NK-92 (cell line): ENCODE measurements around the gene SLC22A3.

ENCODE experiments used
- DNase-seq: peaks from one replicate; lab custom pipeline; 2025; ENCODE audit not compliant: unreplicated experiment; lab: John Stamatoyannopoulos, UW

SLC22A3 gene

GRCh38 chr6:160336200-160336599, 12.0 kb upstream of the SLC22A3 start:
- DNase-seq = no peak

- DNase-seq = no peak
These were observed 10.9 kb upstream of the SLC22A3 start for GRCh38 chr6:160337301-160337700.

GRCh38 chr6:160337991-160338390, 10.2 kb upstream of the SLC22A3 start:
- no peak for DNase-seq

- no peak for DNase-seq
These were observed 5.0 kb upstream of the SLC22A3 start for GRCh38 chr6:160343144-160343543.

GRCh38 chr6:160344271-160344670, 3.9 kb upstream of the SLC22A3 start:
- no peak for DNase-seq

DNA sequence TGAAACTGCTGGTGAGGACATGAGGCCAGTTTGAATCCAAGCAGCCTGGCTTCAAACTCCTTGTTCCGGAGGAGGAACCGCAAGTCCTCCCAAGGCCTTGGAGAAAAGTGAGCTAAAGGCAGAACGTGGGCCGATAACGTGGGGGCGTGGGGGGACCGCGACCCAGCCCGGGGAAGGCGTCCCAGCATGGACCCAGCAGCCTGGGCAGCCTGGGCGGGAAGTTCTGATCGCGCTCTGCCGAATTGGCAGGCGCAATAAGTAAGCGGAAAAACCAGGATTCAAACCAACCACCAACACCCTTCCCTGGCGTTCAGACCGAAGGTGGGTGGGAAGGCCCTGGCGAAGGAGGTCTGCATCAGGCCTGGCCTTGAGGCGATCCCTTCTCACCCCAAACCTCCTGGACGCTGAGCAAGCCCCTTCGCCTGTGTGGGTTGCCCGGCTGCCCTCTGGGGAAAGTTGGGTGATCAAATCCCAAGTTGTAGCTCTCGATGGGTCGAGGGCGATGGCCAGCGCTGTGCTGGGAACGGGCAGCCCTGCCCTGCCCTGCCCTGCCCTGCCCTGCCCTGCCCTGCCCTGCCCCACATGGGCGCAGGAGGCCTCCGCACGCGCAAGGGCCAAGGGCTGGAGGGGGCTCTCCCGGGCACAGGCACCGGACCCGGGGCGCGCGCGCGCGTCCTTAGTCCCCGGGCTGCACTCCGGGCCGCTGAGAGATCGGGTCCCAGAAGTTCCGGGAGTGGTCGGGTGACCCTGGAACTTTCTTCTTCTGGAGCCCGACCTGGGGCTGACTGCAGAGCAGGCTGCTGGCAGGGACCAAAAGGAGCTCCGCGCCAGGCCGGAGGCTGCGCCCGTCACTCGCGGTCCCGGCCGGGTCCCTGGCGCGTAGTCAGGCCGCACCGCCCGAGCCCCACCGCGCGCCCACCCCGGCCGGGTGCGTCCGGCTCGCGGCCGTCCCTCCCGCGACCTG, 637 bp upstream of the SLC22A3 start:
- DNase-seq = no peak

DNA sequence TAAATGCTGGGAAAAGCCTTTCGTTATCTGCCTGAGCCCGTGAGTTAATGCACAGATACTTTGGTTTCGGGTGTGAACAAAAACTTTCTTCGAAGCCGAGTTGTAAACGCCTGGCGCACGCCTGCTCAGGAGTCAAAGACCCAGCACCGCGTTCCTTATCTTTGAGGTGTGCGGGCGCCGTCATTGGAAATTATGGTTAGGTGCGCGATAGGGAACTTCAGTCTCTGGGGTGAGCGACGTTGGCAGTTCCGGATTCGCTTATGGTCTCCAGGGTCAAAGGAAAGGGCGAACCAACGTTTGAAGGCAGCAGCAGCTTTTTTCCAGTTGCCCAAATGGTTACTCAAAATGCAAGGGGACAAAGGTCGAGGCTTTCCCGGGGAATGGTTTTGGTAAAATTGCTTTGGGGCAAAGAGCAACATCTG, 853 bp downstream of the SLC22A3 start:
- DNase-seq = no peak

DNA sequence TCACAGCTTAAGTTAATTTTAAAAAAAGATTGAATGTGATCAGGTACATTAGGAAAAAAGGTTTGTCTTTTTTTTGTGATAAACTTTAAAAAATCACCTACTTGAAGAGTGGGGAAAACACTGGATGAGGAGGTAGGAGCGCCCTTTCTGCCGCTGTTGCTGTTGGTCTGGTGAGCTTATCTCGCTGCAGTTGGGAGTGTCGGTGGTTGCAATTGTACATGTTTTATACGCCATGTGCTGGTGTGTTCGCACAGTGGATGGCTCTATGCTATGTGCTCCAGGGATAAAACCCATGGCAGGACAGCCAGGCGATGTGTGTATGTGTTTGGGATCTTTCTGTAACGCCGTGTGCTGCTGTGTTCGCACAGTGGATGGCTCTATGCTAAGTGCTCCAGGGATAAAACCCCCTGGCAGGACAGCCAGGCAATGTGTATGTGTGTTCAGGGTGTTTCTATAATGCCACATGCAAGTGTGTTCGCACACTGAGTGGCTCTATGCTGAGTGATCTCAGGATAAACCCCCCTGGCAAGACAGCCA, 1.7 kb downstream of the SLC22A3 start:
- no peak for DNase-seq

- no peak for DNase-seq
These were observed 5.8 kb downstream of the SLC22A3 start for GRCh38 chr6:160353950-160354496.

DNA sequence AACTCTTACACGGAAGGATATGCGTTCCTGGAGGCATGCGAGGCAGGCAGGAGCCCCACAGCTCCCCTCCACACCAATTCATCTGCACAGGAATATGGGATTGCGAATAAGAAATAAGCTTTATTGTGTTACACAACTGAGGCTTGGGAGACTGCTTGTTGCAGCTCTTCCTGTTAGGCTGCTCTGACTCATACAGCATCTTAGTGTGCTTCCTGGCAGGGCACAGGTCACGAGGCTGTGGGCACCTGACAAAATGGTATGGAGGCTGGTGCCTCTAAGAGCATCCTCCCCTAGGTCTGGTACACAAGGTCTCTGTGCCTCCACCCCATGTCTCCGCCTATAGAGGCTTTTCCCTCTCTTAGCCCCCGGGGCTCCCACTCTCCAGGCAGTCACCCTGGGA, 6.8 kb downstream of the SLC22A3 start:
- DNase-seq = no peak

DNA sequence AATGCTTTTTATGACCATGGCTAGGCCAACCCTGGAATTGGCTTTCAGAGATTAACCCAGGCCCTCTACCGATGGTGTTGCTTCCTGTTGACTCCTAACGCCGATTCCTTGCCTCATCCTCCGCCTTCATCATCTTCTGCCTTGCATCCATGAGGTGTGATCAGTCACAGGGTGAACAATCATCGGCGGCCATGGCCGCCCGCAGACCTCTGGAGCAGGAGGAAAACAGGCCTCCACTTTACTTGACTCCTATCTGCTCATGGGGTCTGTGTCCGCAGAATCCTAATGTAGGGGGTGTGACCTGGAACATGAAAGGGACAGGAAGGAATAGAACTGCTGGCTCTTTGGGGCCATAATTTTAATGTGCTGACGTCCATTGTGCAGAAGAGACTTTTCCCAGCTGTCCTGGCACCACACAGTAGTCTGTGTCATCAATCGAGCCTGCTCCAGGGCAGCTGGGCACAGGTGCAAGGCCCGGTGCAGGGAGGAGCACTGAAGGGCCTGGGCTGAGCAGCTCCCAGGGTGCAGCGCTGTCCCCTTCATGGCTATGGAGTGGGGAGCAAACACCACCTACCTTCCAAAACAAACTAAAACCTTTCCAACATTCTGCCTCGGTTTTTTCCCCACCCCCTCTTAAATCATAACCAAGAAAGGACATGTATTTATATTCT, 8.0 kb downstream of the SLC22A3 start:
- no peak for DNase-seq

DNA sequence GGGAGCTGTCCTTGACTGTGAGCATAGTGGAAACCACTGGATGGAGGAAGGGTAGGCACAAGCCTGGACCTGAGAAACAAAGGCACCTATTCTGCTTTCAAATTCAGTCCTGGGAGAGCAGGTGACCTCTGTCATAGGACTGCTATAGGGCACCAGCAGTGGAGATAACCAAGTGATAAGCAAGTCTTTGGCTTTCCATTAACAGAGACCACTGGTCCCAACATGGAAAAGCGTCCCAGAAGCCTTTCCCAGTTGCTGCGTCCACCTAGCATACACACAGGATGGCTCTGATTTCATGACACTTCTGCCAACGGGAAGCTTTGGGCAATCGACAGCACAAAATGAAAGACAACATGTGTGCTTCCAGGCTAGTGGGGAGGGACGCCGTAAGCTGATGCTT, 8.9 kb downstream of the SLC22A3 start:
- DNase-seq = no peak

DNA sequence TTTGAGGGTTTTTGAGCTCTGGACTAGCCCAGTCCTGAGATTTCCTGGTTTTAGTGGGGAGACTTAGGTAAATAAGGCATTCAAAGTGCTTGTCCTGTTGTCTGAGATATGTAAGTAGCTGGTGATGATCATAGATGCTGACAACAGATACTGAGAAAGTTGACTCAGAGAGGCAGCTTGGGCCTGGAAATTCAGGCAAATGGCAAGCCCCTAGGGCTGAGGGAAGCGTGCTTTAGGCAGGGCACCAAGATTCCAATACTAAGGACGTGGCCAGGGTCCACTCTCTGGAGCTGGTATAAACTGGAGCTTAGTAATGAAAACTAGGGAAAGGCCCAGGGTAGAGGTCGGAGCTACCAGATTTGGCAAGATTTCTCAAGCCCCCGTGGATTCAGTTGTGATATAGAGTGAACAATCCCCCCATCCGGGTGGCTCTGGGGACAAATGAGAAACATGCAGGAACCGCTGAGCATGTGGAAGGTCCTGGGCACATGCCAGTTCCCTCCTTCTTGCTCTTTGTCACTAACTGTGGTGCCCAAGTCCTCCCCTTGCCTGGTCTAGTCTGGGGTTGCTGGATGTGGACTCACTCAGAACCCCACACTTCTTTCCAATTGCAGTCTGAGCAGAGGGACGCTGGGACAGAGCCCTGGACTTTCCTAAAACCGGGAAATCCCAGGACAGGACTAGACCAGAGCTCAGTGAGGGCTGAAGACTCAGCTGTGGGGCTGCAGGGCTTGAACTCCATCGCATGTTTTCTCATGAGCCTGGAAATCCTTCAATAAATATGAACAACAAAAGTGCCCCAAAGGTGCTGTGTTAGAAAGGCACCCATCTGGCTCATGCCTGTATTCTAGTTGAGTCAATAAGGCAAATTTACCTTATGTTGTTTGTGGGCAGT, 10.3 kb downstream of the SLC22A3 start:
- DNase-seq = no peak

GRCh38 chr6:160360955-160361354, 12.8 kb downstream of the SLC22A3 start:
- no peak for DNase-seq

DNA sequence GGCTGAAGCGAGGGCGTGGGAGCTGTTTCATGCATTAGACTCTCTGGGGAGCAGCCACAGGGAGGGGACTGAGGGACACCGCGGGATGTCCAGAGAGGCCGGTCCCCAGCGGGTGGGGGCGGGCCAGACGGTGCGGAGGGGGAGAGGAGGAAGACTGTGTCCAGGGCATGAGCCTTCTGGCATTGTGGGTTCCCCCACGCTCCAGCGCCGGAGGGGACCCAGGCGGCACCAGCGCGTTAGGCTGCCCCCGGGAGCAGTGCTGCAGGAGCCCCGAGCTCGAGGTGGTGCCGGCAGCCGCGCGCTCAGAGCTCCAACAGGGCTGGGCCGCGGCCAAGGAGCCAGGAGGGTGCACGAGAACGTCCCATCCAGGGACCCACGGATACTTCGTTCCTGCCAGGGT, 14.4 kb downstream of the SLC22A3 start:
- DNase-seq = no peak

DNA sequence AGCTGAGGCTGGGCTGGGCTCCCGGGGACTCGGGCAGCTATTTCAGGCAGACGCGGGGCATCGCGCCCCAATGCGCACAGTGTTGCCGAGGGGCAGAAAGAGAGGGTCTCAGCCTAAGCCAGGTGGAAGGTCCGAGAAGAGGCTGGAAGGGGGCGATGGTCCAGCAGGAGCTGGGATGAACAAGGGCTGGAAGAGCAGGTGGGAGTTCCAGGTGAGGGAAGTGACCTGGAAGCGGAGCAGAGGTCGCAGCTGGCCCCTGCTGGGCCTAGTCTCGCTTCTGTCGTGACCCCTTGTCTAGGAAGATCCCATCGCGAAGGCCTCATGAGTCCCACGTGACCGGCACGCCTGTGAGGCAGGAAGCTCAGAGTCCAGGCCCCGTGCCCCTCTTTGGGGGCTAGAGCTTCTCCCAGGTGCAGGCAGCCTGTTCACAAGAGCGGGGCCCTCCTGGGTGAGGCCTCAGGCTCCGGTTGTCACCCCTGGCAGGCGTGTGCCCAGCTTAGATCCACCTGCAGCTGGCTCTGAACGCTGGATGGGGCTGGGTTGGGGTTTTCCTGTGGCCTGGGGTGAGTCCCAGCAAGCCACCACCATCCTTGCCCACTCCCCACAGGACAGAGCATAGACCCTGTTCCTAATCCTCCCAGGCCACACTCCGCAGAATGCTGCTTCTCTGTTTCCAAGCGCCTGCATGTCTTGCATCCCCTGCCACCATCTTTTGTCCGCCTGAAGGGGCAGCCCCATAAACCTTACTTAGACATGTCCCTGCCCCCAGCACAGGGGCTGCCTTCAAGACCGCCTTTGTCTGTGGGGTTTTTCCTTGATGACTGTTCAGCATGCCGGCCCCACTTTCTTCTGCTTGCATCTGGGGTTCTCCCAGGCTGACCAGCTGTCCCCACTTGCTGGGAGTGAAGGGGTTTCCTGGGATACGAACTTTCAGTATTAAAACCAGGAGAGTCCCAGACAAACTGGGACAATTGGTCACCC, 15.1 kb downstream of the SLC22A3 start:
- no peak for DNase-seq

DNA sequence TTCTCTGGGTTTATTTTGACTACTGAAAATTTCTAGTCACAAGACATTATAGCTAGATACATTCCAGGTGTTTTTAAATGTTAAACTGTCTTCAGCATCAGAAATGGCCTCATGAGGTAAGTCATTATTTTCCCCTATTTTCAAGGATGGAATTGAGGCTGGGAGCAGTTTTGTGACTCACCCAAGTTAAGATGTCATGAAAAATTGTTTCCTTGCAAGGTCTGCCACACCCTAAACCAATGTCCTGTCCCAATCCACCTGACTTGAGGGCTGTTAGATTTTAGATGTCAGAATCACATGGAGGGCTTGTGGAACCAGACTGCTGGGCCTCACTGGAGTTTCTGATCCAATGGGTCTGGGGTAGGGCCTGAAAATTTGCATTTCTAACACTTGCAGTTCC, 16.9 kb downstream of the SLC22A3 start:
- no peak for DNase-seq

GRCh38 chr6:160367798-160368547, 19.8 kb downstream of the SLC22A3 start:
- no peak for DNase-seq

DNA sequence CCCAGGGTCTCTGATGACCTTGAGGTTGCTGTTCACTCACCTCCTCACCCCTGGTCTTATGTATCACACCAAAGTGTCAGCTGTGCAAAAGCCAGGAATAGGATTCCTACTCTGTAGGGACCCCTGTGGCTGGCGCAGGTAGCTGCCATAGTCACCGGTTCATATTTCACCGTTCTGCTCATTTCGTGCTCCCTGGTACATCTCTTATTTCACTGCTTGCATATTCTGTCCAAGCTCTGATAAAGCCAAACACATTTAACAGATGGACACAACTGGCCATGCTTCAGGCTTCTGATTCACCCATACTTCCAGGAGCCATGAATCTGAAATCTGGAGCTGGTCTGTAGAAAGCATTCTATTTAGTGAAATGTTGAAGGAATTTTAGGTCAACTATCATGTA, 20.5 kb downstream of the SLC22A3 start:
- DNase-seq = no peak
